Endothelial cell of umbilical vein (primary cell): ENCODE measurements around the gene ENOX2. TPM values are rescaled to one million over a fixed set of nuclear protein-coding genes. Genes with fewer than 3 reads are reported as not detected.

Experiments used
- BruUV-seq: library from RNA; stranded (reverse); fragments of 400-500 nt; replicated peaks from 2 replicates; lab custom pipeline; 2021; lab: Mats Ljungman, UMichigan
- CTCF ChIA-PET: fragments of 300-600, 350-600 bp; sonication (Branson Sonifier 250); formaldehyde crosslinking; loops from one replicate; lab custom pipeline; 2021; ENCODE audit warnings: antibody characterized with exemption, inconsistent platforms; lab: Charles Lee
- POLR2A ChIA-PET: fragments of 300-600, 350-600 bp; sonication (Branson Sonifier 250); formaldehyde crosslinking; loops from one replicate; lab custom pipeline; 2021; ENCODE audit warnings: antibody characterized with exemption, inconsistent platforms; lab: Charles Lee
- DNase-seq: peaks from one replicate; pipeline ENCODE4 v3.0.0-alpha.2; 2011; ENCODE audit warnings: low read depth, low spot score
- FAIRE-seq: peaks from 2 replicates; lab custom pipeline; 2011; peaks lifted over from hg19 to GRCh38; lab: Jason Lieb, UNC
- H2AFZ ChIP-seq: 2 replicates; pipeline ENCODE4 v1.6.0; 2012; ENCODE audit warnings: low read depth, low read length, control low read depth, inconsistent platforms
- H3K27ac ChIP-seq: 2 replicates; pipeline ENCODE4 v1.5.1; 2011; ENCODE audit warnings: low read depth, mild to moderate bottlenecking, control low read depth, low read length, moderate library complexity; ENCODE audit not compliant: insufficient read depth
- H3K27me3 ChIP-seq, 2 experiments: 2 replicates each; pipeline versions ENCODE4 v1.6.0 to v1.6.1; 2011; ENCODE audit warnings: low read length in 2 of 2, mixed read lengths in 1 of 2; ENCODE audit not compliant: control insufficient read depth in 2 of 2, insufficient read depth in 2 of 2
- H3K36me3 ChIP-seq, 2 experiments: 2 replicates in 1 of 2; 3 replicates in 1 of 2; pipeline ENCODE4 v1.5.1; 2011; ENCODE audit warnings: low read length in 2 of 2, mild to moderate bottlenecking in 1 of 2, moderate library complexity in 1 of 2; ENCODE audit not compliant: control insufficient read depth in 2 of 2, insufficient read depth in 2 of 2; ENCODE audit errors: extremely low read depth in 1 of 2
- H3K4me1 ChIP-seq: 3 replicates; pipeline ENCODE4 v1.5.1; 2011; ENCODE audit warnings: mild to moderate bottlenecking, low read length; ENCODE audit not compliant: control insufficient read depth, insufficient read depth; ENCODE audit errors: extremely low read depth
- H3K4me2 ChIP-seq: 2 replicates; pipeline ENCODE4 v1.6.1; 2011; ENCODE audit warnings: low read length, control low read depth, mixed read lengths; ENCODE audit not compliant: insufficient read depth
- H3K4me3 ChIP-seq, 3 experiments: fragments of 200-600 bp in 1 of 3; sonication (generic), shearing (Covaris generic) in 1 of 3; replicated peaks in 1 of 3; 2 replicates each; pipeline ENCODE4 v1.5.1; 2011 to 2016; ENCODE audit warnings: control low read depth in 3 of 3, low read length in 3 of 3, mild to moderate bottlenecking in 2 of 3, inconsistent platforms in 1 of 3, low read depth in 1 of 3, moderate library complexity in 1 of 3; ENCODE audit not compliant: insufficient read depth in 1 of 3
- H3K79me2 ChIP-seq: 2 replicates; pipeline ENCODE4 v1.6.0; 2012; ENCODE audit warnings: low read length, inconsistent platforms; ENCODE audit not compliant: control insufficient read depth, insufficient read depth
- H3K9ac ChIP-seq: replicated peaks from 2 replicates; pipeline ENCODE3; 2011; ENCODE audit warnings: low read length, control low read depth; ENCODE audit not compliant: insufficient read depth; ENCODE audit errors: extremely low read depth
- H3K9me1 ChIP-seq: replicated peaks from 3 replicates; pipeline ENCODE4 v1.6.0; 2011; ENCODE audit warnings: mild to moderate bottlenecking, low read length; ENCODE audit not compliant: control insufficient read depth, insufficient read depth; ENCODE audit errors: extremely low read depth
- H3K9me3 ChIP-seq: replicated peaks from 2 replicates; pipeline ENCODE4 v1.5.1; 2012; ENCODE audit warnings: low read length, inconsistent platforms; ENCODE audit not compliant: control insufficient read depth, insufficient read depth
- H4K20me1 ChIP-seq: replicated peaks from 2 replicates; pipeline ENCODE3; 2011; ENCODE audit warnings: mild to moderate bottlenecking, low read length; ENCODE audit not compliant: control insufficient read depth, insufficient read depth; ENCODE audit errors: extremely low read depth
- EZH2 ChIP-seq: IDR thresholded peaks from 2 replicates; pipeline ENCODE4 v1.6.1; 2012; ENCODE audit warnings: borderline replicate concordance, low read depth, mild to moderate bottlenecking, moderate library complexity, low read length, inconsistent platforms; ENCODE audit not compliant: severe bottlenecking
- FOS ChIP-seq: IDR thresholded peaks from 2 replicates; pipeline ENCODE4 v1.6.1; 2011; ENCODE audit warnings: mild to moderate bottlenecking, low read length, moderate library complexity, borderline replicate concordance; ENCODE audit not compliant: insufficient read depth
- GATA2 ChIP-seq: IDR thresholded peaks from 2 replicates; pipeline ENCODE4 v1.7.0; 2011; ENCODE audit warnings: low read depth, mild to moderate bottlenecking, moderate library complexity, mixed read lengths, low read length; ENCODE audit not compliant: insufficient read length, insufficient read depth
- JUN ChIP-seq: IDR thresholded peaks from 2 replicates; pipeline ENCODE4 v1.6.1; 2011; ENCODE audit warnings: borderline replicate concordance, low read depth; ENCODE audit not compliant: insufficient read length, insufficient read depth
- MYC ChIP-seq: IDR thresholded peaks from one replicate; pipeline ENCODE4 v1.6.1; 2011; ENCODE audit warnings: mild to moderate bottlenecking, low read depth, low read length
- POLR2A ChIP-seq: IDR thresholded peaks from 2 replicates; pipeline ENCODE4 v1.6.1; 2012; ENCODE audit warnings: low read depth, mild to moderate bottlenecking, control low read depth, low read length
- POLR2AphosphoS5 ChIP-seq: IDR thresholded peaks from 2 replicates; pipeline ENCODE4 v1.6.1; 2012; ENCODE audit warnings: low read depth, mild to moderate bottlenecking, control low read depth, low read length, moderate library complexity; ENCODE audit not compliant: insufficient read depth
- dilution Hi-C: fragments of 300-500 bp; cut with MboI; formaldehyde crosslinking; loops from one replicate; pipeline ENCODE4 v1.15.0; 2019; ENCODE audit warnings: low sequenced_read_pairs; ENCODE audit not compliant: extremely low pct_ligation_motif_present
- intact Hi-C: fragments of 100-400 bp; cut with micrococcal nuclease; formaldehyde crosslinking; loops from one replicate; pipeline ENCODE4 v1.10.0; 2022
- polyA plus RNA-seq, 4 experiments: library from polyadenylated mRNA; depleted of rRNA in 3 of 4; stranded (reverse) in 3 of 4; unstranded in 1 of 4; fragments of >200 nt; gene quantifications; 2 replicates each; pipeline versions ENCODE4 v1.2.1 to v1.2.3, GENCODE V29; 2011 to 2012; ENCODE audit warnings: missing spikeins in 1 of 4
- total RNA-seq: library from RNA; stranded (reverse); gene quantifications from 2 replicates; pipeline ENCODE4 v1.2.3, GENCODE V29; 2021
- TF ChIP-seq, protein P1 (sequence below): IDR thresholded peaks from 2 replicates; pipeline ENCODE4 v1.6.1; 2011; ENCODE audit not compliant: insufficient read depth, insufficient read length
- TF ChIP-seq, protein P2 (sequence below), 2 donors: IDR thresholded peaks; 1 replicate in 1 of 2; 2 replicates in 1 of 2; pipeline ENCODE4 v1.5.1; 2011; ENCODE audit warnings: low read length in 2 of 2, mild to moderate bottlenecking in 2 of 2, moderate library complexity in 2 of 2, control low read depth in 1 of 2, inconsistent platforms in 1 of 2, low read depth in 1 of 2; ENCODE audit not compliant: insufficient read depth in 1 of 2; ENCODE audit errors: extremely low read depth in 1 of 2

The ENOX2 gene
- total and polyA plus RNA-seq, 2 donors (not counting 3 experiments of a cell fraction or from before 2014, with no cell fraction given) = 5.5 to 13.1 TPM

DNA sequence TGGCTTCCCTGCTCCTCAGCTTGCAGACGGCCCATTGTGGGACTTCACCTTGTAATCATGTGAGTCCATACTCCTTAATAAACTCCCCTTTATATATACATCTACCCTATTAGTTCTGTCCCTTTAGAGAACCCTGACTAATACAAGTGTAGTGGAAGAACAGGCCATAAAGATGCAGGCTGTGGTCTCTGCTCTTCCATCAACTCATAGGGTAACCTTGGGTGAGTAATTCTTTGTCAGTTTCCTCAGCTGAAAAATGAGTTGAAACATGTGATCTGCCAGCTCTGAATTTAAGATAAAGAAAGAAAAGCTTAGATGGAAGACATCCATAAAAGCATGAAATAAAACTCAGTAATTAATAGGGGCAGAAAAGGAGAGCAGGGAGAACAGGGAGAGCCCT, 103.6 kb downstream of the ENOX2 start:
- no peak overlapping the region for H3K4me3 ChIP-seq
- dilution Hi-C loops = no loop called here
- H3K36me3 ChIP-seq = no peaks in the 10 kb centered on the region
- no peak overlapping the region for H3K9ac ChIP-seq
- intact Hi-C loops = no loop called here
- H3K79me2 ChIP-seq = no peaks in the 10 kb centered on the region
- H2AFZ ChIP-seq = no peak overlapping the region
- DNase-seq (peak; percentile 42), FAIRE-seq (no peak)
- no peak overlapping the region for H3K27ac ChIP-seq
- H3K9me3 ChIP-seq = no peaks in the 10 kb centered on the region
- no peak overlapping the region for H3K4me2 ChIP-seq
- ChIA-PET POLR2A (no interaction called here), CTCF (interaction anchor here (1.2 kb wide), 1 partner anchor 224 kb away, joined by 5 read pairs; no protein-coding TSS in a partner anchor)
- no peaks in the 10 kb centered on the region for H4K20me1 ChIP-seq
- no TSS peak for BruUV-seq
- H3K27me3 ChIP-seq = no peaks in the 10 kb centered on the region
- peak; percentile 40 for TF ChIP-seq FOS
- no peak for TF ChIP-seq MYC
- no peak for TF ChIP-seq POLR2A
- no peak for TF ChIP-seq EZH2
- no peak for TF ChIP-seq JUN
- no peak for TF ChIP-seq POLR2AphosphoS5
- TF ChIP-seq, protein P1, sequence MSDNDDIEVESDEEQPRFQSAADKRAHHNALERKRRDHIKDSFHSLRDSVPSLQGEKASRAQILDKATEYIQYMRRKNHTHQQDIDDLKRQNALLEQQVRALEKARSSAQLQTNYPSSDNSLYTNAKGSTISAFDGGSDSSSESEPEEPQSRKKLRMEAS = no peak
- H3K4me1 ChIP-seq = no peaks in the 10 kb centered on the region
- H3K9me1 ChIP-seq = no peaks in the 10 kb centered on the region

DNA sequence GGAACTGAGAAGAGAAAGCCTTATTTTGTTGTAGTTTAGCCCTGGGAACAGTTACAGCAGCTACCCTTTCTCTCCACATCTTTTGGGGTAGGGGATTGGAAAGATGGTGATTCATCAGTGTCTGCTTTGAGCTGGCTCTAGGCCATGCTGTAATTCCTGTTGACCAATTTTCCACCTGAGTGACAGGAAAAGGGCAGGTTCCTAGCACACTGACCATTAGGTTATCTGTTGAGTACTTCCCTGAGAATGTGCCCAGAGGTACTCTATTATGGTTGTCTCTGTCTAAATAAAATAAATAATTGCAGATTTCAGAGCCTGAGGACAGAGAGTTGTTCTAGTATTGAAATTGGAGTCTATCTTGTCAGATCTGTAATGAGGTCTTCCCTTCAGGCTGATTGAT, 109.0 kb downstream of the ENOX2 start:
- H3K9me1 ChIP-seq = no peaks in the 10 kb centered on the region
- H3K4me2 ChIP-seq = no peak overlapping the region
- no peak for FAIRE-seq
- TF ChIP-seq EZH2 (no peak), MYC (no peak), POLR2AphosphoS5 (no peak), JUN (no peak), POLR2A (no peak), GATA2 (no peak), FOS (no peak)
- TF ChIP-seq, protein P2, sequence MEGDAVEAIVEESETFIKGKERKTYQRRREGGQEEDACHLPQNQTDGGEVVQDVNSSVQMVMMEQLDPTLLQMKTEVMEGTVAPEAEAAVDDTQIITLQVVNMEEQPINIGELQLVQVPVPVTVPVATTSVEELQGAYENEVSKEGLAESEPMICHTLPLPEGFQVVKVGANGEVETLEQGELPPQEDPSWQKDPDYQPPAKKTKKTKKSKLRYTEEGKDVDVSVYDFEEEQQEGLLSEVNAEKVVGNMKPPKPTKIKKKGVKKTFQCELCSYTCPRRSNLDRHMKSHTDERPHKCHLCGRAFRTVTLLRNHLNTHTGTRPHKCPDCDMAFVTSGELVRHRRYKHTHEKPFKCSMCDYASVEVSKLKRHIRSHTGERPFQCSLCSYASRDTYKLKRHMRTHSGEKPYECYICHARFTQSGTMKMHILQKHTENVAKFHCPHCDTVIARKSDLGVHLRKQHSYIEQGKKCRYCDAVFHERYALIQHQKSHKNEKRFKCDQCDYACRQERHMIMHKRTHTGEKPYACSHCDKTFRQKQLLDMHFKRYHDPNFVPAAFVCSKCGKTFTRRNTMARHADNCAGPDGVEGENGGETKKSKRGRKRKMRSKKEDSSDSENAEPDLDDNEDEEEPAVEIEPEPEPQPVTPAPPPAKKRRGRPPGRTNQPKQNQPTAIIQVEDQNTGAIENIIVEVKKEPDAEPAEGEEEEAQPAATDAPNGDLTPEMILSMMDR (IDR thresholded peaks at IDR 0.05; ENCODE audit: extremely low read depth in 1 of 2, insufficient read depth in 1 of 2, low read depth in 1 of 2, low read length in 2 of 2) = no peak
- TF ChIP-seq, protein P1 = no peak
- CTCF ChIA-PET = no interaction called here
- no peaks in the 10 kb centered on the region for H3K36me3 ChIP-seq
- H3K27me3 ChIP-seq = no peaks in the 10 kb centered on the region
- H3K27ac ChIP-seq = no peak overlapping the region
- H3K4me3 ChIP-seq = no peak overlapping the region
- dilution Hi-C loops = no loop called here
- peaks cover 3% of the 10 kb centered on the region for H3K4me1 ChIP-seq
- peak; percentile 2 for DNase-seq
- H3K9me3 ChIP-seq = no peaks in the 10 kb centered on the region
- POLR2A ChIA-PET = no interaction called here
- no TSS peak for BruUV-seq
- H2AFZ ChIP-seq = no peak overlapping the region
- intact Hi-C loops = no loop called here
- no peaks in the 10 kb centered on the region for H3K79me2 ChIP-seq
- no peaks in the 10 kb centered on the region for H4K20me1 ChIP-seq
- no peak overlapping the region for H3K9ac ChIP-seq
